Stimulated activated CD8-positive, alpha-beta memory T cell treated with anti-CD3 and anti-CD28 coated beads, Interleukin-4, amount 100 ng/mL, for 24 hours (primary cell): ENCODE data around the gene TPM1.
"Not testable (repeated sequence)": the region's sequence is repeated elsewhere in the genome, so short reads cannot be mapped to it uniquely, and the experiment has no call there.

Experiments used
- DNase-seq: peaks from one replicate; pipeline ENCODE4 v3.0.0-alpha.2; 2020; ENCODE audit warnings: low read depth

Gene TPM1

DNA sequence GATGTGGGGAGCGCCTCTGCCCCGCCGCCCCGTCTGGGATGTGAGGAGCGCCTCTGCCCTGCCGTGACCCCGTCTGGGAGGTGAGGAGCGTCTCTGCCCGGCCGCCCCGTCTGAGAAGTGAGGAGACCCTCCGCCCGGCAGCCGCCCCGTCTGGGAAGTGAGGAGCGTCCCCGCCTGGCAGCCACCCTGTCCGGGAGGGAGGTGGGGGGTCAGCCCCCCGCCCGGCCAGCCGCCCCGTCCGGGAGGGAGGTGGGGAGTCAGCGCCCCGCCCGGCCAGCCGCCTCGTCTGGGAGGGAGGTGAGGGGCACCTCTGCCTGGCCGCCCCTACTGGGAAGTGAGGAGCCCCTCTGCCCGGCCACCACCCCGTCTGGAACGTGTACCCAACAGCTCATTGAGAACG is 56.4 kb downstream of the TPM1 start:
- DNase-seq, result not testable (repeated sequence)

DNA sequence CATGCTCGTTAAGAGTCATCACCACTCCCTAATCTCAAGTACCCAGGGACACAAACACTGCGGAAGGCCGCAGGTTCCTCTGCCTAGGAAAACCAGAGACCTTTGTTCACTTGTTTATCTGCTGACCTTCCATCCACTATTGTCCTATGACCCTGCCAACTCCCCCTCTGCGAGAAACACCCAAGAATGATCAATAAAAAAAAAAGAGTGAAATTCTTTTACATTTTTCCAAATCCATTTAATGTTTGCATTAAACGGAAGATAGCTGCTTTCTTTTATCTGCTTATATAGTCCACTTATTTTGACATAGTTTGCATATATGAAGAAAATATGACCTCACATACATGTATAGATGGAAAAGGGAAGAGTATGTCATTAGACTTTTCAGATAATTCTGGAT is 57.0 kb downstream of the TPM1 start:
- not testable (repeated sequence) for DNase-seq

DNA sequence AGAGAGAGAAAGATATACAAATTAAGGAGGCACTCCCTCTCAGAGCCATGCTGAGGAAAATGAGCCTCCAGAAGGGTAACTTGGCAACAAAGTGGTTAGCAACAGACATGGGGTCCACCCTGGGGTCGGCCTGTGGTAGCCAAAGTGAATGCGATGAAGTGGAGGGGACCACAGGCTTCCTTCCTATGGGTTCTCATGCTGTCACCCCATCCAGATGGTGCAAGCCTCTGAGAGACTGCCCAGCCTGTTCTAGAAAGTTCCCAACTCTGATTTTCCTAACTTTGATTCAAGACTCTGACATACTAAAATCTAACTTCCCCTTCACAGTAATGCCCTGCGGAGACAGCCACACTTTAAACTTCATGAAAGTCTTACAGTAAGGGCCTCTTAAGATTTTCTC is 60.9 kb downstream of the TPM1 start:
- DNase-seq, result no peak

DNA sequence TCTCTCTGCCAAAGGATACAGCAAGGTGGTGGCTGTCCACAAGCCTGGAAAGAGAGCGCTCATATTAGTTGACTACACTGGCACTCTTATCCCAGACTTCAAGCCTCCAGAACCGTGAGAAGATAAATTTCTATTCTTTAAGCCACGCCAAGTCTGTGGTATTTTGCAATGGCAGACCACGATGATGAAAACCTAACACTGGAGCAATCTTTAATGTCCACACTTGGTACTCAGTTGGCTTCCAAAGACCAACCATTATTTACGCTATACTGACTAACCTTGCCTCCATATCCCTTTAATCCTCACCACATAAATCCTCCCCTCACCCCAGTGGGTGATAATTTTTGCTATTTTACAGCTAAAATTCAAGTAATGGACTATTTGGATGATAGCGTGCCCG is 62.2 kb downstream of the TPM1 start:
- no peak for DNase-seq

DNA sequence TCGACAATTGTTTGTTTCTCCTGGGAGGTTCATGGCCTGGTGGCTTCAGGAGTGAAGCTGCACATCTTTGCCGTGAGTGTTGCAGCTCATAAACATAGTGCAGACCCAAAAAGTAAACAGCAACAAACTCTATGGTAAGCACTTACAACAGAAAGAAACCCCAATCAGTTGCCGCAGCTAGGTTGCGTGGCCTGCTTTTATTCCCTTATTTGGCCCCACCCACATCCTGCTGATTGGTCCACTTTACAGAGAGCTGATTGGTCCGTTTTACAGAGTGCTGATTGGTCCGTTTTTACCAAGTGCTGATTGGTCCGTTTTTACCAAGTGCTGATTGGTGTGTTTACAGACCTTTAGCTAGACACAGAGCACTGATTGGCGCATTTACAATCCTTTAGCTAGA is 62.8 kb downstream of the TPM1 start:
- not testable (repeated sequence) for DNase-seq

DNA sequence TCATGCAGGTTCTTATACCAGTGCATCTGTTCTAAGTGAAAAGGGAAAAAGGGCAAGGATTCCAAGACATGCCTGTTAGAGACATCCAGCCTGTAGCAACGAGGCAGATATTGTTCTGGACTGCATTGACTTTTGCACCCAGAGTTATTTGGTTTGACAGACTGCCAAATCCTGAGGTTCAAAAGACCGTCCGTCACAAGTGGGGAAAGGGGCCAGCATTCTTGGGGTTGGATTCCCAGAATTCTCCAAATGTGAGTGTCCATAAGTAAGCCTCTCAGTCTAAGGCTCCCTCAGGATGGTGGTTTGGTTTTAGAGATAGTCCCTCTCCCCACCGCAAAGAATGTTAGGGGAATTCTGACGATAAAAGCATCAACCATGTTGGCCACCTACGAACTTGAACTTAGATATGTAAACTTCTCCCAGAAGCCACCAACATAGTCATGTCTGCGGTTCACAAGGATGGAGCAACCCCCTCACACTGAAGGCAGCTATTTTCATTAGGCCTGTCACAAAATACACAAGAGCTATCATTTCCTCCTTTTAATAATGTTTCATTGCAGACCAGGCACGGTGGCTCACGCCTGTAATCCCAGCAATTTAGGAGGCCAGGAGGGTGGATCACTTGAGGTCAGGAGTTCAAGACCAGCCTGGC is 65.5 kb downstream of the TPM1 start:
- no peak for DNase-seq

DNA sequence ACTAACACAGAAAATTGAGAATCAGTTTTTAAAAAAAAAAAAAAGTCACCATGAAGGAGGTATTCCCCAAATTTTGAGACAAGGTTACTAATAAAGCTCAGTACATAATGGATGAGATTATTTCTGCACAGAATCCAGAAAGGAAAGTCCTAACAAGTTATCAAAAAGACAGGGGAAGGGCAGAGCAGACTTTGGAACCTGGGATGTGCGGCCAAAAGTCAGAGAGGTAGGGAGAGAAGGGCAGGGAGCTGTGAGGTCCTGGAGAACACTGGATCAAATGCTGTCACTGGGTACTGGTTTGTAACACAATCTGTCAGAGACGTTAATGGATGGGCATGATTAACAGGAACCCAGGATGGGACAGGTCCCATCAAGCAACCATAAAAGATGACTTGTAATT is 67.0 kb downstream of the TPM1 start:
- DNase-seq, result no peak

DNA sequence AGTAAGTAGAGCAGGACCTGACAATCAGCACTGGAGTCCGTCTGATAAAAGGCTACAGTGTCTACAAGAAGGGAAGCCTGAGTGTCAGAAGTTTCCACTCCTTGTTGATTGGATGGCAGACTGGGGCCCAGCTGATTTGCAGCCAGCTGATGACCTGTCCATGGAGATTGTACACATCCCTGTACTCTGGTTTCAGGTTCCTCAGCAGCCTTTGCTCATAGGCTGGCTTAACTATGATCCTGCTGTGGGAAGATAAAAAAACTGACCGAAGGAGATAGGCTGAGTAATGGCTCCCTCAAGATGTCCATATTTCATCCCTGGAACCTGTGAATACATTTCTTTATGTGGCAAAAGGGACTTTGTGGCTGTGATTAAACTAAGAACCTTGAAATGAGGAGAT is 67.4 kb downstream of the TPM1 start:
- DNase-seq, result no peak

DNA sequence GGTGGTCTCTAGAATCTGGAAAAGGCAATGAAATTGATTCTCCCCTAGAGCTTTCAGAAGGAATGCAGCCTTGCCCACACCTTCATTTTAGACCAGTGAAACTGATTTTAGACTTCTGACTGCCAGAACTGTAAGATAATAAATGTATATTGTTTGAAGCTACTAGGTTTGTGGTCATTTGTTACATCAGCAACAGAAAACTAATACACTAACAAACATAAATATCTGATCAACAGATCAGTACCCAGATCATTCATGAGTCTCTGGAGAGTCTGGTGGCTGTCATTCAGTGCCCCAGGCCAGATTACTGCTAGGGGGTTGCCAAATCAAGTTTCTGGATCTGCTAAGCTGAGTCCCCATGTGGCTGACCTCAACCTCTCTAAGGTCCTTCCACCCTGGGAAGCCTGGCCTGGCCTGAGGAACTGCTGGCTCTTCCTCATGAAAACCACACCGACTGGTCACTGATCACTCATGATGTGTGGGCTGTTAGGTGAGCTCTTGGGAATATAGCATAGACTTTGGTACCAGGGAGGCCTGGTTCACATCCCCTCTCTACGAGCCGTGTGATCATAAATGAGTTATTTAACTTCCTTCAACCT is 68.0 kb downstream of the TPM1 start:
- no peak for DNase-seq

DNA sequence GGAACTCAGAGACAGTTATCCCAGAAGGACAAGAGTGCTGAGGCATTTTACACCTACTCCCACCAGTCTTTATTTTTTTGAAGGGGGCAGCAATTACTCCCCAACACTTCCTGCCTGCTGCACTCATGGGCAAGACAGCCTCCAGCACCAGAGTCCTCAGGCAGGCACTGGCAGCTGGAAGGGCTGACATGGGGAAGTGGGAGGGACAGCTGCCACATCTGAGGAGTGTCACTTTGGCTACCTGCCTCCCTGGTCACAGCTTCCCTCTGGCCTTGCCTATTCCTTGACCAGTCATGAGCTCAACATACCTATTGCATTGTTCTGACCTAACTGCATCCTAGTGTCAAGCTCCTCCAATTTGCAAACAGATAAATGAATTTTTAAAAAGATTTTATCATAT is 68.9 kb downstream of the TPM1 start:
- DNase-seq, result no peak

DNA sequence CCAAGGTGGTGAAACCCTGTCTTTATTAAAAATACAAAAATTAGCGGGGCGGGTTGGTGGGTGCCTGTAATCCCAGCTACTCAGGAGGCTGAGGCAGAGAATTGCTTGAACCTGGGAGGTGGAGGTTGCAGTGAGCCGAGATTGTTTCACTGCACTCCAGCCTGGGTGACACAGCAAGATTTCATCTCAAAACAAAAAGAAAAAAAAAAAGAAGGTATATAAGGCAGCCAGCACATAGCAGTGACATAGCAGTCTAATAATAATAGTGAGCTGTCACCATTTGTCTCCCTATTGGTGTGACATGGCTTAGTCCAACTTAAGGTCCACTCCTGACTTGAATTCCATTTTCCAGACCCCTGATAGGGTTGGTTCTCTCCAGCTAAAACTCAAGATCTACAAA is 70.3 kb downstream of the TPM1 start:
- no peak for DNase-seq

DNA sequence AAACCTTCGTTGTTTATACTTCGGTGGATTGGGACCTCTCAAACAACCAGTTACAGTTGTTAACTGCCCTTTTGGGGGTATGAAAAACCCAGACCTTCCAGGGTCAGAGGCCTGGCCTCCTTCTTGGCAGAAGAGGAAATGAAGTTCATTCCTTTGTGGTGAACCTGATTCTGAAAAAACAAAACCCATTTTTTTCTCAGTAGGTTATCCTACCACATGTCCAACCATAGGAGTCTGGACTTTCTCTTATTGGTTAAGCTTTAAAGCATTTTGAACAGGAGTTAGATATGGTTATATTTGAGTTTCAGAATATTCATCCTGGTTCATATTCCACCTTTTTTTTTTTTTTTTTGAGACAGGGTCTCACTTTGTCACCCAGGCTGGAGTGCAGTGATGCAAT is 71.9 kb downstream of the TPM1 start:
- DNase-seq, result no peak
